ENCODE data around the gene MTMR2. TPM values are rescaled to one million over a fixed set of nuclear protein-coding genes. Genes with fewer than 3 reads are reported as not detected.

Gene MTMR2
- total RNA-seq, 1 donor from 2014 or later, result 15.0 TPM

DNA sequence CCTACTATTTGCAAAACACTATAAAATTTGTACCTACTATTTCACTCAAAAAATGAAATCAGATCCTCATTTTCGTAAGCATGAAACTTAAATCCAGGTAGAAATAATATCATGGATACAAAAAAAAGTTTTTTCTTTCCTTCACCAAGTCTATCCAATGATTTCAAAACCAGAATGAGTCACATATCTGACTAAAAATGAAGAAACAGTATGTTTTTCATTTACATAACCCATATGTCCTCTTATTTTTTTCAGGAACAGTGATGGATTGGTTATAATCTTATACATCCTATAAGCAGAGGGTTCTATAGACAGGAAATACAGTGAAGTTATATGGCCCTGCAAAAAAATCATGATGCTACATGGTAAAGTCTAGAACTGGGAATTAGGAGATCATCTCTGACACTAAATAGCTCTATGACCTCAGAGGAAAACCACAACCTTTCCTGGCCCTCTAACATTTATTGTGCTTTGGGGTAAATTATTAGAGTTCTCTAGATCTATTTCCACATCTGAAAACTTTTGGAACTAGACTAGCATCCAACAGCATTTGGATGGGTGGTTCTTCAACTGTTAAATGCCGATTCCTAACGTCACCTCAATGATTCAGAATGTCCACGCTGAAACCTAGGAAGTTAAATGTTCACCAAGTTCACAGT is 10.9 kb downstream of the MTMR2 start:
- Histone ChIP-seq H3K27me3 (ENCODE audit: control insufficient read depth, insufficient read depth, low read length) (no peaks in the 10 kb centered on the region), H3K4me3 (ENCODE audit: low read depth, low read length) (no peak overlapping the region), H3K36me3 (ENCODE audit: control insufficient read depth, insufficient read depth, low read length) (no peaks in the 10 kb centered on the region)
- TF ChIP-seq, protein P1, sequence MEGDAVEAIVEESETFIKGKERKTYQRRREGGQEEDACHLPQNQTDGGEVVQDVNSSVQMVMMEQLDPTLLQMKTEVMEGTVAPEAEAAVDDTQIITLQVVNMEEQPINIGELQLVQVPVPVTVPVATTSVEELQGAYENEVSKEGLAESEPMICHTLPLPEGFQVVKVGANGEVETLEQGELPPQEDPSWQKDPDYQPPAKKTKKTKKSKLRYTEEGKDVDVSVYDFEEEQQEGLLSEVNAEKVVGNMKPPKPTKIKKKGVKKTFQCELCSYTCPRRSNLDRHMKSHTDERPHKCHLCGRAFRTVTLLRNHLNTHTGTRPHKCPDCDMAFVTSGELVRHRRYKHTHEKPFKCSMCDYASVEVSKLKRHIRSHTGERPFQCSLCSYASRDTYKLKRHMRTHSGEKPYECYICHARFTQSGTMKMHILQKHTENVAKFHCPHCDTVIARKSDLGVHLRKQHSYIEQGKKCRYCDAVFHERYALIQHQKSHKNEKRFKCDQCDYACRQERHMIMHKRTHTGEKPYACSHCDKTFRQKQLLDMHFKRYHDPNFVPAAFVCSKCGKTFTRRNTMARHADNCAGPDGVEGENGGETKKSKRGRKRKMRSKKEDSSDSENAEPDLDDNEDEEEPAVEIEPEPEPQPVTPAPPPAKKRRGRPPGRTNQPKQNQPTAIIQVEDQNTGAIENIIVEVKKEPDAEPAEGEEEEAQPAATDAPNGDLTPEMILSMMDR (IDR thresholded peaks at IDR 0.05; ENCODE audit: insufficient read depth, low read length, severe bottlenecking), result no peak
- DNase-seq (ENCODE audit: low read depth) (peak; percentile 80), FAIRE-seq (no peak)

DNA sequence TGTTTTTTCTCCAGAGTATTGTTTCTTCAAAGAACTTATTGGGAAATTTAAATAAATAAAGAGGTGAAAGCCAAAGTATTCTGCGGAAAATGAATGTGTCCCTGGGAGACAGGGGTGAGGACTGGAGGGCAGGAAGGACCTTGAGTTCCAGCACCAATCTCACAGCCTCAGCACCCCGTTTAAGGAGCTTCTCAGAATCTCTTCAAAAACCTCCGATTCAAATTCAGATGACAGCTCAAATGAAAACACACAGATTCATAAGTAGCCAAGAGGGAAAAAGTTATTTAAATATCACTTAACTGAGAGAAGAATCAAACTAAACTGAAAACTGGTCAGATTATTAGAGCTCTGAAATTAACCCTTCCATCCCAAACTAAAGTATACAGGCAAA is 12.5 kb downstream of the MTMR2 start:
- Histone ChIP-seq H3K36me3 (ENCODE audit: control insufficient read depth, insufficient read depth, low read length) (no peaks in the 10 kb centered on the region), H3K27me3 (ENCODE audit: control insufficient read depth, insufficient read depth, low read length) (no peaks in the 10 kb centered on the region), H3K4me3 (ENCODE audit: low read depth, low read length) (no peak overlapping the region)
- TF ChIP-seq, protein P1 (IDR thresholded peaks at IDR 0.05; ENCODE audit: insufficient read depth, low read length, severe bottlenecking), result no peak
- no peak for DNase-seq (ENCODE audit: low read depth)
- no peak for FAIRE-seq

DNA sequence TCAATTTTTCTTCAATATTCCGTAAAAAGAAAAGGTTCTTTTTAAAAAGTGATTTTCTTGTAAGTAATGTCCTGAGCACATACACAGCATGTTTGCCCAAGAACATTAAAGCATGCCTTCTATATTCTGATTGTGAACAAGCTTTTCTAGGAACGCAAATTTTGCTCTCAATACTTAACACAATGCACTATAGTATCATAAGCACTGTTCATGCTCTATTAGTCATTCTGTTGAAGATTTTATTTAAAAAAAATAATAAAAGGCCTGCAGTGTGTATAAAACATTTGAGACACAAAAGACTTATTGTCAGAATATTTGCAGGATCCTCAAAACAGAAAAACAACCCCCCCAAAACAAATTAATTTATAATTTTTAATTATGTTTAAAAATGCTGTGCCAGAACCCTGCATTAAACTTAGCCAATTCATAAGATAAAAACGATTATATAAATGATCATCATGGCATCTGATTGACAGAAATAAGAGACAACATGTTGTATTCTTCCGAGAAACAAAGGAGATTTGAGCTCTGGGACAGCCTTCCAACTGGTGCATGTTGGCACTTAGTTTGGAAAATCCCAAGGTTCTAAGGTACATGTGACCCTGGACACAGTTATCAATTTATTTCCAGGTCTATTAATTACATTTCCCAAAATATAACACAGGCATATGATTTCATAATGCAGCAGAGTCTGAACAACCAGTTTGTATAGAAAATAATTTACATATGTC is 13.1 kb downstream of the MTMR2 start:
- TF ChIP-seq, protein P1 (IDR thresholded peaks at IDR 0.05; ENCODE audit: insufficient read depth, low read length, severe bottlenecking), result no peak
- DNase-seq (ENCODE audit: low read depth) (no peak), FAIRE-seq (no peak)
- no peaks in the 10 kb centered on the region for H3K36me3 ChIP-seq (ENCODE audit: control insufficient read depth, insufficient read depth, low read length)
- no peaks in the 10 kb centered on the region for H3K27me3 ChIP-seq (ENCODE audit: control insufficient read depth, insufficient read depth, low read length)
- no peak overlapping the region for H3K4me3 ChIP-seq (ENCODE audit: low read depth, low read length)

DNA sequence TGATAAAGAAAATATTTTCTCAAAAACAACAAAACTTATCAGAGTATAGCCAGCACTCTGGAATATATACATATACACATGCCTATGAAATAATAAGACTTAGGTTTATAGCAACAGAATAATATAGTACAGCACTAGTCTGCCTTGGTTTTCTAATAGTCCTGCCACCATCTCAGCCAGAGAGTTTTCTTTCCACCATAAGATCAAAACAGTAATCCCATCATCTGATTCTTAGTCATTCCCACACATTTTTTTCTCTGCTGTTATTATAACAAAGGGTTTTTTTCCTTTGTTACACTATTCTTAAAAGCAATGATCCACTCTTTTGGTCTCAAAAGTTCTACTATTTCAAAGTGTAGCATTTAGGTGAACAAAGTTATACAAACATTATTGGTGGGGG is 15.1 kb downstream of the MTMR2 start:
- DNase-seq (ENCODE audit: low read depth), result peak; percentile 18
- Histone ChIP-seq H3K27me3 (ENCODE audit: control insufficient read depth, insufficient read depth, low read length) (no peaks in the 10 kb centered on the region), H3K4me3 (ENCODE audit: low read depth, low read length) (no peak overlapping the region), H3K36me3 (ENCODE audit: control insufficient read depth, insufficient read depth, low read length) (no peaks in the 10 kb centered on the region)
- TF ChIP-seq, protein P1 (IDR thresholded peaks at IDR 0.05; ENCODE audit: insufficient read depth, low read length, severe bottlenecking), result no peak
- FAIRE-seq, result no peak

DNA sequence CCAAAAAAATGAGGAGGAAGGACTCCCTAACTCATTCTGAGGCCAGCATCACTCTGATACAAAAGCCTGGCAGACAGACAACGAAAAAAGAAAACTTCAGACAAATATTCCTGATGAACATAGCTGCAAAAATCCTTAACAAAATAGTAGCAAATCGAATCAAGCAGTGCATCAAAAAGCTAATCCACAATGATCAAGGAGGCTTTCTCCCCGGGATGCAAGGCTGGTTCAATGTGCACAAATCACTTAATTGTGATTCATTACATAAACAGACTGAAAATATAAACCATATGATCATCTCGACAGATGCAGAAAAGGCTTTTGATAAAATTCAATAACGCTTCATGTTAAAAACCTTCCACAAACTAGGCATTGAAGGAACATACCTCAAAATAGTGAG is 16.4 kb downstream of the MTMR2 start:
- TF ChIP-seq, protein P1 (IDR thresholded peaks at IDR 0.05; ENCODE audit: insufficient read depth, low read length, severe bottlenecking), result no peak
- FAIRE-seq (no peak), DNase-seq (ENCODE audit: low read depth) (no peak)
- Histone ChIP-seq H3K27me3 (ENCODE audit: control insufficient read depth, insufficient read depth, low read length) (no peaks in the 10 kb centered on the region), H3K36me3 (ENCODE audit: control insufficient read depth, insufficient read depth, low read length) (no peaks in the 10 kb centered on the region), H3K4me3 (ENCODE audit: low read depth, low read length) (no peak overlapping the region)
